ENCODE measurements around the gene LLGL1.

DNA sequence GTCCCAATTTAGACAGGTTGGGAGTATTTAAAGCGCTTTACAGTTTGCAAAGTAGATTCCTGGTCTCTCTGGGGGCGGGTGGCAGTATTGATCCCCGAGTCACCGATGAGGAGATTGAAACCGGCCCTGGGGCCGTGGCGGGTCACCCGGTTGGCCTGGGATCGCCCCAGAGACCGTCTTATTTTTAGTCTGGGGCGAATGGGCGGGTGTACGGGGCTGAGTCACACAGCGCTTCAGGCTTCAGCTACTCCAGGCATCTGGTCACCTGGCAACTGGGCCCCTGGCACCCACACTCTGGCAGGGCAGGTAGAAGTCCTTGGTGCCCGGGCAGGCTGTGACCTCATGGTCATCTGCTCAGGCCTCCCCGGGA lies 35.7 kb downstream of the LLGL1 start:
- TF ChIP-seq EZH2 (IDR thresholded peaks at IDR 0.05; ENCODE audit: low read length, missing control alignments): no peak
- TF ChIP-seq, protein P1, sequence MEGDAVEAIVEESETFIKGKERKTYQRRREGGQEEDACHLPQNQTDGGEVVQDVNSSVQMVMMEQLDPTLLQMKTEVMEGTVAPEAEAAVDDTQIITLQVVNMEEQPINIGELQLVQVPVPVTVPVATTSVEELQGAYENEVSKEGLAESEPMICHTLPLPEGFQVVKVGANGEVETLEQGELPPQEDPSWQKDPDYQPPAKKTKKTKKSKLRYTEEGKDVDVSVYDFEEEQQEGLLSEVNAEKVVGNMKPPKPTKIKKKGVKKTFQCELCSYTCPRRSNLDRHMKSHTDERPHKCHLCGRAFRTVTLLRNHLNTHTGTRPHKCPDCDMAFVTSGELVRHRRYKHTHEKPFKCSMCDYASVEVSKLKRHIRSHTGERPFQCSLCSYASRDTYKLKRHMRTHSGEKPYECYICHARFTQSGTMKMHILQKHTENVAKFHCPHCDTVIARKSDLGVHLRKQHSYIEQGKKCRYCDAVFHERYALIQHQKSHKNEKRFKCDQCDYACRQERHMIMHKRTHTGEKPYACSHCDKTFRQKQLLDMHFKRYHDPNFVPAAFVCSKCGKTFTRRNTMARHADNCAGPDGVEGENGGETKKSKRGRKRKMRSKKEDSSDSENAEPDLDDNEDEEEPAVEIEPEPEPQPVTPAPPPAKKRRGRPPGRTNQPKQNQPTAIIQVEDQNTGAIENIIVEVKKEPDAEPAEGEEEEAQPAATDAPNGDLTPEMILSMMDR (conservative IDR thresholded peaks at IDR 0.05 in 1 of 2, IDR thresholded peaks at IDR 0.05 in 1 of 2; ENCODE audit: low read depth in 1 of 2, low read length in 2 of 2): no peak

All from fibroblast of lung (primary cell).